ENCODE measurements around the gene KPNB1. TPM values are rescaled to one million over a fixed set of nuclear protein-coding genes. Genes with fewer than 3 reads are reported as not detected.

Gene KPNB1
- total and polyA plus RNA-seq, 9 donors, result 63.4 to 346 (median 236) TPM

- WGBS, 3 donors, result 0 to 1% (median 0%) methylated on average over 34 to 48 of the region's 48 CpGs
These were observed 329 bp downstream of the KPNB1 start for GRCh38 chr17:47649972-47650524.

GRCh38 chr17:47650525-47651522 is 1.1 kb downstream of the KPNB1 start:
- TF ChIP-seq POLR2A (IDR thresholded peaks at IDR 0.05) (no peak), CTCF (IDR thresholded peaks at IDR 0.05) (no peak), EP300 (IDR thresholded peaks at IDR 0.05) (no peak)
- H3K27ac ChIP-seq, result peak overlapping the region; percentile 85 to 91
- H3K27me3 ChIP-seq, result no peaks in the 10 kb centered on the region
- no peaks in the 10 kb centered on the region for H3K9me3 ChIP-seq
- H3K36me3 ChIP-seq, result no peaks in the 10 kb centered on the region
- 1% methylated on average over 15 to 39 of the region's 39 CpGs for WGBS, 3 donors
- intact Hi-C loops (cut with DNase I), result no loop called here
- peaks cover 3% of the 10 kb centered on the region for H3K4me1 ChIP-seq (ENCODE audit: insufficient read depth)
- peak overlapping the region; percentile 53 for H3K4me3 ChIP-seq
- peak; percentile 93 to 96 (median 95) for DNase-seq

More at GRCh38 chr17:47649972-47650524, 329 bp downstream of the KPNB1 start:
- peaks cover 3% of the 10 kb centered on the region for H3K4me1 ChIP-seq (ENCODE audit: insufficient read depth)
- intact Hi-C loops (cut with DNase I), result no loop called here
- peak overlapping the region; percentile 85 to 91 for H3K27ac ChIP-seq
- H3K4me3 ChIP-seq, result peak overlapping the region; percentile 53
- DNase-seq, result no peak
- H3K36me3 ChIP-seq, result no peaks in the 10 kb centered on the region
- no peaks in the 10 kb centered on the region for H3K9me3 ChIP-seq
- H3K27me3 ChIP-seq, result no peaks in the 10 kb centered on the region
- TF ChIP-seq CTCF (IDR thresholded peaks at IDR 0.05), result no peak
- peak; percentile 19 for TF ChIP-seq POLR2A (IDR thresholded peaks at IDR 0.05)
- no peak for TF ChIP-seq EP300 (IDR thresholded peaks at IDR 0.05)

- intact Hi-C loops (cut with DNase I), result no loop called here
- H3K4me3 ChIP-seq, result no peak overlapping the region
- H3K27me3 ChIP-seq, result no peaks in the 10 kb centered on the region
- WGBS, 3 donors, result 4 to 19% (median 5%) methylated on average over 2 of the region's 2 CpGs
- peaks cover 3% of the 10 kb centered on the region for H3K4me1 ChIP-seq (ENCODE audit: insufficient read depth)
- no peak for TF ChIP-seq CTCF (IDR thresholded peaks at IDR 0.05)
- TF ChIP-seq EP300 (IDR thresholded peaks at IDR 0.05), result no peak
- no peak for TF ChIP-seq POLR2A (IDR thresholded peaks at IDR 0.05)
- H3K27ac ChIP-seq, result no peak overlapping the region
- no peaks in the 10 kb centered on the region for H3K36me3 ChIP-seq
- no peak for DNase-seq
- H3K9me3 ChIP-seq, result no peaks in the 10 kb centered on the region
These were observed 2.0 kb downstream of the KPNB1 start for GRCh38 chr17:47651704-47652103.

- WGBS, 3 donors, result 65 to 69% (median 66%) methylated on average over 6 of the region's 6 CpGs
These were observed 2.9 kb downstream of the KPNB1 start for GRCh38 chr17:47652570-47652969.

More at GRCh38 chr17:47652570-47652969, 2.9 kb downstream of the KPNB1 start:
- Histone ChIP-seq H3K27ac (no peak overlapping the region), H3K36me3 (no peaks in the 10 kb centered on the region), H3K4me3 (no peak overlapping the region), H3K9me3 (no peaks in the 10 kb centered on the region), H3K4me1 (ENCODE audit: insufficient read depth) (peaks cover 3% of the 10 kb centered on the region), H3K27me3 (no peaks in the 10 kb centered on the region)
- DNase-seq, result no peak
- intact Hi-C loops (cut with DNase I), result no loop called here
- TF ChIP-seq EP300 (IDR thresholded peaks at IDR 0.05), result no peak
- TF ChIP-seq POLR2A (IDR thresholded peaks at IDR 0.05), result no peak
- TF ChIP-seq CTCF (IDR thresholded peaks at IDR 0.05), result no peak

Measured in ovary (tissue), 9 donors.